A204.1 (cell line): ENCODE data around the gene DBNL.

Source experiments
- FAIRE-seq: peaks from 2 replicates; lab custom pipeline; 2012; peaks lifted over from hg19 to GRCh38; lab: Jason Lieb, UNC

DBNL gene

DNA sequence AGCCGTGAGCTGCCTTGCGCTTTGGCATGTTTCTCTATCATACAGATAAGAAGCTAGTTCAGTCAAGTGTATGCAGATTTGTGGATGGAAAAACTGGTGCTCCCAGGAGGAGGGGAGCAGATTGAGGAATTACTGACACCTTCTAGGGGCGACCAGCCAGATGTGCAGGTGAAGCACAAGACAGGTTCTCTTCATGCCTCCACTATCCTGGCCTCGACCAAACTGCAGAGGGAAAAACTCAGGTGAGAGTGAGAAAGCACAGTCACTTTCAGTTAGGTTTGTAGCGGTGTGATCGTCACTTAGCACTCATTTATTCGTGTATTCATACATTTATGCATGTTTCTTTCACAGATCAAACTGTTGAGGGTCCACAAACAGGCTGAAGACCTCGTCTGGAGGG is 600 bp upstream of the DBNL start:
- no peak for FAIRE-seq

DNA sequence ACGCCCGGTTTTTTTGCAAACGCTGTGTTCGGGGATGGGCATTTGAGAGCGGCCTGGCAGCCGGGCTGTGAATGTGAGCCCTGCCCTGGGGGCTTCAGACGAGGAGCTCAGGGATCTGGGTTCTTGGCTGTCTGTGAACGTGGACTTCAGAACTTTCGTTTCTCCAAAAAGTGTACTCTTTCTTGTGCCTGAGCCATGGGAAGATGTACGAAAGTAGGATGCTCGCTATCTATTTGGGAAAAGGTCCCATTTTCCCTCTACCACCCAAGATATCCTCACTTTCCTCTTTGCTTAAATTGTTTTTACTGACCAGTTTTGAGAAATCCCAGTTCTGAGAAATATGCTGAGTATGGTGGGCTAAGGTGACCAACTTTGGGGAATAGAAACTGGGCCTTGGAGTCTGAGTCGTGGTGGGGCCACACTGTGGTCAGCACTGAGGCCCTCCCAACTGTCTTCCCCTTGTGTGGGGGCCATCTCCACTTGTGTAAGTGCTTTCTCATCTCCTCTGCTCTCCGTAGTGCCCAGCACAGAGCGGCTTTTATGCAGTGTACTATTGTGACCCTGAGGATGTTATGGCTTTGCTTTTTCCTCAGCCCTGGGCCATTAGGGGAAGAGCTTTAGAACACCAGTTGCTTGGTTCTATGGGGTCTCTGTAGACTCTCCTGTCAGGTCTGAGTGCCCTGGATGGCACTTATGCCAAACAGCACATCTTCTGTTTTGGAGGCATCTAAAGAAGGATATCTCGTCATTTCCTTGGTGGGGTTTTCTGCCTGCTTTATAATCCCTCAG is 918 bp downstream of the DBNL start:
- no peak for FAIRE-seq

DNA sequence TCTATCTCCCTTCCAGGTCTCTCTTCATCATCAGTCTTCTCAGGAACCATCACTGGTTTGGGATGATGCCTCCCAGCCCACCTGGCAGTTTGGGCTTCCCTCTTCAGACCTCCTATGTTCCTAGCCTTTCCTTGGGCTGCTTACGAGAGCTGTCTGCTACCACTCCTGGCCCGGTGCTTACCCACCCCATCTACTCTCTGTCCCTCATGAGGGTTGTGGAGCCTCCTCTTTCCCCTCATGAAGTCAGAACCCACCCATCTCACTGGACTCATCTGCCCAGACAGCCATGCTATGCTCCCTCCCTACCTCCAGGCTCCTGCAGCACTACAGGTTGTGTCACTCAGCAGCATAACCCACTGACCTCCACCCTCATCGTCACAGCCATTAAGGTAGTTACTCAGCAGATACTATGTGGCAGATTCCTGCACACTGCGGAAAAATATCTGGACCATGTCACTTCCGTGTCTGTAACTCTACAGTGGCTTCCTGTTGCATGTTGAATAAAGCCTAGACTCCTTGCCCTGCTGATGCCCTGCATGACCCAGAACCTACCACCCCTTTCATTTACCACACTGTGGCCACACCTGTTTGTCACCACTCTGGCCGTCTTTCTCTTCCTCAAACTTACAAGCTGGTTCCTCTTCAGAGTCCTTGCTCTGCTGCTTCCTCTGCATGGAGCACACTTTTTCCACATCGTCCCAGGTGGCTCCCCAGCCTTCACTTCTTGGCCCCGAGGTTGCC is 2.0 kb downstream of the DBNL start:
- no peak for FAIRE-seq

DNA sequence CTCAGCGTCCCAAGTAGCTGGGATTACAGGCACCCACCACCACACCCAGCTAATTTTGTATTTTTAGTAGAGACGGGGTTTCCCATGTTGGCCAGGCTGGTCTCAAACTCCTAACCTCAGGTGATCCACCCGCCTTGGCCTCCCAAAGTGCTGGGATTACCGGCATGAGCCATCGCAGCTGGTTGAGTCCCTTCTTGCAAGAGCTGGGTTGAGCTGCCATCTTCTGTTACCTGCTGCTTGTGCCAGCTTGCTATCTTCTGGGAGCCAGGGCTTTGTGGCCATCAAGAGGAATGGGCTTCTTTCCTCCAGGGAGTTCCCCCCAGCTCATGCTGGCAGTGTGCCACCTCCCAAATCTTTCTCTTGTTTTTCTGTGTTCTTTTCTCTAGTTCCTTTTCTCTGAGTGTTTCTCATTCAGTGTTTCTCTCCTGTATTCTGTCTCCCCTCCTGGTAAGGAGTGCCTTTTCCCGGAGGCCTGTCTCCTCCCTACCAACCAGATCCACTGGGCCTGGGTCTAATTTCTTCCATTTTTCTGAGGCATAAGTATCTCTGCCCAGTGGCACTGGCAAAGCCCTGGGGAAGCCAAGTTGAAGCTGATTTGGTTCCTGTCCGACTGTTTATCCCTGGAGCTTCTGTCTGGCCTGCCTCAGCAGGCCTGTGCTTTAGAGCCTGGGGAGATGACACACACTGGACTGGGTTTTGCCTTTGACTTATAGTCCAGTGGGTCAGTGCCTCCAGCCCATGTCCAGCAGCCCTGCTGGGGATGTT is 3.7 kb downstream of the DBNL start:
- FAIRE-seq = no peak

DNA sequence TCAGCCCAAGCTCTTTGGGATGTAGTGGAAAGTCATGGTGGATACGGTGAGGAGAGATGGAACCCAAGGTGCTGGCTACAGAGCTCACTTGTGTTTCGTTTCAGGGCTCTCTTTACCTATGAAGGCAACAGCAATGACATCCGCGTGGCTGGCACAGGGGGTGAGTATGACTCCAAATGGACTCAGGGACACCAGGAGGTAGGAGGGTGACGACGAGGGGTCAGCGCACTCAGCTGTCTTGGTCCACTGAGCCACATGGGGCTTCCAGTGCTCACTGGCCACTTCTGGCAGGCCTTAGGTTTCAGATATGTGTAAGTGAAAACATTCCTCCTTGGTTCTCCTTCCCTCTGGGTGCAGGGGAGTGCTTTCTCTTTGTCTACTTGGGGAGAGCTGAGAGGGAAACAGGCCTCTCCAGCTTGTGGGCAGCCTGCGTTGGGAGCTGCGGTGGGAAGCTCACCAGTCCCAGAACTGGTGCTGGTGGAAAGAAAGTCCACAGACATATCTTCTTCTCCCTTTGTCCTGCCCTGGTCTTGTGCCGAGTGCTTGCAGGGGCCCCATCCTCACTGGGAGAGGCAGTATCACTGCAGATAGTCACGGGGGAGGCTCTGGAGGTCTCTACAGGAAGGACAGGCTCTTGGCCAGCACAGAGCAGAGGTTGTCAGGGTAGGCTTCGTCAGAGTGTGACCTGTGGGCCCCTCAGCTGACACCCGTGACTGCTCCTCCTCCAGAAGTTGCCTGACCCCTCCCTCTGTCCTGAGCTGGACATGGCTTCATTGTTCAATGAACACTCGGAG is 5.8 kb downstream of the DBNL start:
- no peak for FAIRE-seq

DNA sequence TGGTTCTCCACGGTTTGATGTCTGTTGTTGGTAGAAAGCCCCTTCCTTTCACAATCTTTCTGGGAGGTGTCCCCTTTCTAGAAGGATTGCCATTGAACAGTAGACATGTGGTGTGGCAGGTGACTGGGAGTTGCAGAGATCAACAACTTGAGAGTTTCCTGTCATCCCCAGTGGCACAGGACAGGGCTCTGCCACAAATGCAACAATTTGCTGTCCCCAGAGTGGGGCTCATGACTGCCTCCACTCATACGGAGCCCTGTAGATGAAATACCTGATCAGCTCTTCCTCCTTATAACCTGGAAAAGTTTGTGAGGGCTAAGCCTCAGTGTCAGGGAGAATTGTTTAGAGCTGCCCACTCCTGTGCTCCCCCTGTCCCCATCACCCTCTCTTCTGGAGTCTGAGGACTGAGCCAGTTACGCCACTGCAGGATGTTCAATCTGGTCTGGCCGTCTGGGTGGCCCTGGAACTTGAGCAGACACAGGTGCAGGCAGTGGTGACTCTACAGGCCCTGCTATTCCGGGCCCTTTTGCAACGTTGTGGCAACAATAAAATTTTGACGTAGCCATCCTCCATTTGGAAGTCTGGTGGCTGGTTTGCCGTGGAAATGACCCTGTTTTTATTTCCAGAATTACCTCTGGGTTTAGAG is 6.5 kb downstream of the DBNL start:
- FAIRE-seq = no peak

DNA sequence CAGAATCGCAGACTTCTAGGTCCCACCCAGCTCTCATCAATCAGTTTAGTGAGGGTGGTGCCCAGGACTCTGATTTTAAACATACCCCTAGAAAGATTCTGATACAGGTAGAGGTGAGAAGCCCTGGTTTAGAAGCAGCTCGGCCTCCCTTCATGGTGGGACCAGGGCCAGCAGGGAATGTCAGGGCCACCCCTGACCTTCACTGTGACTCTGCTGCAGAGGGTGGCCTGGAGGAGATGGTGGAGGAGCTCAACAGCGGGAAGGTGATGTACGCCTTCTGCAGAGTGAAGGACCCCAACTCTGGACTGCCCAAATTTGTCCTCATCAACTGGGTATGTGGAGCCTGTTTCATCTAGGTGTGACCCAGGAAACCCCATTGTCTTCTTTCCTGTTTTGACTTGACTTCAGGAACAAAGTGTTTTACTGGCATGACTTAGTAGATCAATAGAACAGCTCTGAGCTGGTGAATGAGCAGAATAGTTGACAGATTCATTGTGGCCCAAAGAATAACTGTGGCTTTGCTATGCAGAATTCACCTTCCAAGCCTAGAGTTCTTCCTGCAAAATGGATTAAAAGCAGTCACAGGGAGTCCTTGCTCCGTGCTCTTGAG is 7.2 kb downstream of the DBNL start:
- no peak for FAIRE-seq

DNA sequence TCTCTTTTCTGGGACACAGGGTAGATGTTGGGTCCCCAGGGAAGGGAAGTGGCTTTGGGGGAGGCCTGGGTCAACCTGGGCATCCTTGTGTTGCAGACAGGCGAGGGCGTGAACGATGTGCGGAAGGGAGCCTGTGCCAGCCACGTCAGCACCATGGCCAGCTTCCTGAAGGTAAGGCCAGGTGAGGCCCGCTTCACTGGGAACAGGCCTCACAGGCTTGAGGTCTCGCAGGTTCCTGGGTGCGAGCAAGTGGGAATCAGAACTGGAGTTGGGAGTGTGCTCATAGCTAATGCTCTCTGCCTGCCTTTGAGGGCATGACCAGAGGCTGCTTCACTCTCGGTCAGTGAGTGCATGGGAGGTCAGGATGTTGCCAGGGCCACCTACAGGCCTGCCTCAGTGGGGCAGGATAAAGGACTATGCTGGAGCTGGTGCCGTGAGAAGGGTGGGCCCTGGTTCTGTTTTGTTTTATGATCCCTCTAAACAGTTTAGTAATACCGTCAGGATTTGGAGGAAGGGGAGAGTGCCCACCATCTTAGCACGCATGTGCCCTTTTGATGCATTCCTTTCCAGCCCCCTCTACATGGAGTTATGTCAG is 8.4 kb downstream of the DBNL start:
- no peak for FAIRE-seq

DNA sequence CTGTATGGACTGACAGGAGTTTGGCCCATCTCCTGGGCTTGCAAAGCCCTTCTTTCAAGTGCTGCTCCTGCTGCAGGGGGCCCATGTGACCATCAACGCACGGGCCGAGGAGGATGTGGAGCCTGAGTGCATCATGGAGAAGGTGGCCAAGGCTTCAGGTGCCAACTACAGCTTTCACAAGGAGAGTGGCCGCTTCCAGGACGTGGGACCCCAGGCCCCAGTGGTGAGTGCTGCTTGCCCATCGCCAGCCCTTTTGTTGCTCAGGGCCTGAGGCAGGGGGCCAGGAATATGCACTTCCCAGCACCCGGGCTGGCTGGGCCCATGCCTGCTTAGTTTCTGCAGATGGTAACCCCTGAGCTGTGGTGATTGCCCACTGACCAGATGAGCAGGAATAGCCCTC is 12.2 kb downstream of the DBNL start:
- no peak for FAIRE-seq

DNA sequence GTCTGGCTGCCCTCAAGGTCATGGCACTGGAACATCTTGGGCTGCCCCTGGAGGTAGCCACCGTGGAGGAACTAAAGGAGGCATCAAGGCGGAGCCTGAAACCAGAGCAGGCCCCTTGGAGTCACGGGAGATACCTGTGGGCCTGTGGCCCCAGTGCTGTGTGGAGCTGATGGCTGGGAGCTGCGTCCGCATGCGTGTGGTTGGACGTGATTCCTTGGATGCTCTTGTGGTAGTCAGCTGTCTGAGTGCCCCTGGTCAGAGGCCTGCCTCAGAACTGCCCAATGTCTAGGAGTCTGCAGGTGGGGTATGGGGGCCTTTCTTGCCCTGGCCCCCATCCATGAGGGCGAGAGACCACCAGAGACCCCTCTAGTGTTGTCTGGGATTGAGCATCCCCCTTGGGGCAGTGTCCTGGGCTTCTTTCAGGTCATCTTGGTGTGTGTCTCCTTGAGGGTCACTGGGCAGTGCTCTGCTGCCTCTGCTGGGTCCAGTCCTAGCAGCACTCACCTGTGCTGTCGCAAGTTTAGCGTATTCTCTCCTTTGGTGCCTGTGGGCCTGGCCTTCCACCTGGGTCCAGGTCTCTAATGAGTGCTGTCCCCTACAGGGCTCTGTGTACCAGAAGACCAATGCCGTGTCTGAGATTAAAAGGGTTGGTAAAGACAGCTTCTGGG is 12.8 kb downstream of the DBNL start:
- no peak for FAIRE-seq

DNA sequence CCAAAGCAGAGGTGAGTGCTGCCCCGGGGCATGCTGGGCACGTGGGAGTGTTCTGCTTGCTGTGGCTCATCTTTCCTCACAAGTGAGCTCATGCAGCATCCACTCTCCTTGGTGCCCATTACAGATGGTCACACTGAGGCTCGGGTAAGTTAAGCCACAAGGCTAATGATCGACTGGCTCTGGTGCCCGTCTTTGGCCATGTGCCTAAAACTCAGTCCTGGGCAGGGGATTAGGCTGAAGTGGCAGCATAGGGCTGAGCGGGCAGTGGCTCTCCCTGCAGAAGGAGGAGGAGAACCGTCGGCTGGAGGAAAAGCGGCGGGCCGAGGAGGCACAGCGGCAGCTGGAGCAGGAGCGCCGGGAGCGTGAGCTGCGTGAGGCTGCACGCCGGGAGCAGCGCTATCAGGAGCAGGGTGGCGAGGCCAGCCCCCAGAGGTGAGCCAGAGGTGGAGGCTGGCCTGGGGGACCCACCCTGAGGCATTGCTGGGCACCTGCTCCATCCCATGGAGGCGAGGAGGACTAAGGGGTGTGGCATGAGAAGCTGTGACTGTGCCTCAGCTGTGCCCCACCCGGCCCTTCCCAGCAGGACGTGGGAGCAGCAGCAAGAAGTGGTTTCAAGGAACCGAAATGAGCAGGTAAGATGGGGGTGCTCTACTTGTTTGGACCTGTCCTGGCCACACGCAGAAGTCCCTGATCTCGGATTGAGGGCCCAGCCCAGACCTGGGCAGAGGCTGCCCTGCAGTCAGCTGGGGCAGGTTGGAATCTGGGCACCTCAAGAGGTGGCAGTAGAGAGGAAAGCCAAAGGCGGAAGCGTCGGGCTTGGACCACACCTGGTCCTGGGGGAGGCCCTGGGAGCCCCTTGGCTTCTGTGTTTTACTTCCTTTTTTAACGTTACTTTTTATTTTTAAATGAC is 13.6 kb downstream of the DBNL start:
- no peak for FAIRE-seq

DNA sequence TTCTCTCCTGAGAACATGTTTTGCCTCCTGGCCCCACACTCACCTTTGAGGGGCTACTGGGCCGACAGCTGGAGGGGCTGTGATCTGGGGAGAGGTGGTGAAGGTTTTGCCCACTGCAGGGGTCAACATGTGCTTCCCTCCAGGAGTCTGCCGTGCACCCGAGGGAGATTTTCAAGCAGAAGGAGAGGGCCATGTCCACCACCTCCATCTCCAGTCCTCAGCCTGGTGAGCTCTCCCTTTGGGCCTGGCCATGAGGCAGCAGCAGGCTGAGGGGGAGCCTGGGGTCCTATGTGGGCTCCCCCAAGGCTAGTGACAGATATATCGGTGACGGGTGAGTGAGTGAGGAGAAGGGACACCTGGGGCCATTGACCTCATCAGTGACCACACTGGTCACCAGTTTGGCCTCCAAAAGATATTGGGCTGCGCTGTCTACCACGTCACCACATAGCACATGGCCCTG is 14.3 kb downstream of the DBNL start:
- no peak for FAIRE-seq

DNA sequence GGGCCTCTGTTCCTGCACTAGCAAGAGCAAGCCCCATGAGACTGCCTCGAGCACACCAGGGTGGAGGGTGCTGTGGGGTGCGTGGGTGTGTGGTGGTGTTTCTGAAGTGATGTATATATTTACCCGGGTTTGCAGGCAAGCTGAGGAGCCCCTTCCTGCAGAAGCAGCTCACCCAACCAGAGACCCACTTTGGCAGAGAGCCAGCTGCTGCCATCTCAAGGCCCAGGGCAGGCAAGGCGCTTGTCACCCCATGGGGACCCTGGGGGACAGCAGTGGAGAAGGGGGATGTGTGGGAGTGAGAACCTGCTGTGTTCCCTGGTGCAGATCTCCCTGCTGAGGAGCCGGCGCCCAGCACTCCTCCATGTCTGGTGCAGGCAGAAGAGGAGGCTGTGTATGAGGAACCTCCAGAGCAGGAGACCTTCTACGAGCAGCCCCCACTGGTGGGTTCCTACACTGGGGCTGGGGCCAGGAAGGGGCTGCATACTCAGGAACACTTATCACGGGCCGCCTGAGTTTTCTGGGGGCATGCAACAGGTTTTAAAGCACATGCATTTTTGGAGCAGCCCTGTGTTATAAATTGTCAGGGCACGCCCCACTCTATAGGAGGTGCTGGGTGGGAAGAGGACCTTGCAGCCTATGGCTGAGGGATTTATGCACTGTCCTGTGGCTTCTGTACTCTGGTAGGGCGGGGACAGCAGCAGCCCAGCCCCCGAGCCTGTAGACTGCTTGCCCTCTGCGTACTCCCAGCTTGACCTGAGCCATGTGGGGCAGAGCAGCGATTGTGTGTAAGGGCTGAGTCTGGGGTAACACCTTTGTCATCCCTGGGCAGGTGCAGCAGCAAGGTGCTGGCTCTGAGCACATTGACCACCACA is 15.0 kb downstream of the DBNL start:
- no peak for FAIRE-seq

DNA sequence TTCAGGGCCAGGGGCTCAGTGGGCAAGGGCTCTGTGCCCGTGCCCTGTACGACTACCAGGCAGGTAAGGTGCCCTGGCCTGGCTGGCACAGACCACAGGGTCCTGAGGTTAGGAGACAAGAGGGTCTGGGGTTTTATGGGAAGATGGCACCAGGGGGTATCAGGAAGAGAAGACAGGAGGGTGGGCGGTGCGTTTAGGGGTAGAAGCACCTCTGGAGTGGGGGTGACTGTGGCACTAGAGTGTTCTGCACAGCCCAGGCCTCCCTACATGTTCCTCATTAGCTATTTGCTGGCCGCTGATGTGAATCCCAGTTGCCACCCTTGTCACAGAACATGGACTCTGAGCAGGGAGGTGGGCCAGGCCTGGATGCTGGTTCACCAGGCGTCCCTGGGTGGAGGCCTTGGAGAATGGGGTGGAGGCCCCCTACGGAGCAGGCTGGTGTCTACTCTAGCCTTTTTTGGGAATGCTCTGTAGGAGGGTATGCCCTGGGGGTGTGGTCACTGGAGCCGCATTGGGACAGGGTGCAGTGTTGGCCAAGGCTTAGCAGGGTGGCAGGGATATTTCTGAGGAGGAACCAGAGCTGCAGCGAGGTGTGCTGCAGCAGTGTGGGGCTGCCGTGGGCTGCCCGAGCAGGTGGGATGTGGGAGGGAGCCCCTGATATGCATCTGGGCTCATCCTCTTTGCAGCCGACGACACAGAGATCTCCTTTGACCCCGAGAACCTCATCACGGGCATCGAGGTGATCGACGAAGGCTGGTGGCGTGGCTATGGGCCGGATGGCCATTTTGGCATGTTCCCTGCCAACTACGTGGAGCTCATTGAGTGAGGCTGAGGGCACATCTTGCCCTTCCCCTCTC is 15.8 kb downstream of the DBNL start:
- no peak for FAIRE-seq

DNA sequence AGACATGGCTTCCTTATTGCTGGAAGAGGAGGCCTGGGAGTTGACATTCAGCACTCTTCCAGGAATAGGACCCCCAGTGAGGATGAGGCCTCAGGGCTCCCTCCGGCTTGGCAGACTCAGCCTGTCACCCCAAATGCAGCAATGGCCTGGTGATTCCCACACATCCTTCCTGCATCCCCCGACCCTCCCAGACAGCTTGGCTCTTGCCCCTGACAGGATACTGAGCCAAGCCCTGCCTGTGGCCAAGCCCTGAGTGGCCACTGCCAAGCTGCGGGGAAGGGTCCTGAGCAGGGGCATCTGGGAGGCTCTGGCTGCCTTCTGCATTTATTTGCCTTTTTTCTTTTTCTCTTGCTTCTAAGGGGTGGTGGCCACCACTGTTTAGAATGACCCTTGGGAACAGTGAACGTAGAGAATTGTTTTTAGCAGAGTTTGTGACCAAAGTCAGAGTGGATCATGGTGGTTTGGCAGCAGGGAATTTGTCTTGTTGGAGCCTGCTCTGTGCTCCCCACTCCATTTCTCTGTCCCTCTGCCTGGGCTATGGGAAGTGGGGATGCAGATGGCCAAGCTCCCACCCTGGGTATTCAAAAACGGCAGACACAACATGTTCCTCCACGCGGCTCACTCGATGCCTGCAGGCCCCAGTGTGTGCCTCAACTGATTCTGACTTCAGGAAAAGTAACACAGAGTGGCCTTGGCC is 16.6 kb downstream of the DBNL start:
- FAIRE-seq = no peak

DNA sequence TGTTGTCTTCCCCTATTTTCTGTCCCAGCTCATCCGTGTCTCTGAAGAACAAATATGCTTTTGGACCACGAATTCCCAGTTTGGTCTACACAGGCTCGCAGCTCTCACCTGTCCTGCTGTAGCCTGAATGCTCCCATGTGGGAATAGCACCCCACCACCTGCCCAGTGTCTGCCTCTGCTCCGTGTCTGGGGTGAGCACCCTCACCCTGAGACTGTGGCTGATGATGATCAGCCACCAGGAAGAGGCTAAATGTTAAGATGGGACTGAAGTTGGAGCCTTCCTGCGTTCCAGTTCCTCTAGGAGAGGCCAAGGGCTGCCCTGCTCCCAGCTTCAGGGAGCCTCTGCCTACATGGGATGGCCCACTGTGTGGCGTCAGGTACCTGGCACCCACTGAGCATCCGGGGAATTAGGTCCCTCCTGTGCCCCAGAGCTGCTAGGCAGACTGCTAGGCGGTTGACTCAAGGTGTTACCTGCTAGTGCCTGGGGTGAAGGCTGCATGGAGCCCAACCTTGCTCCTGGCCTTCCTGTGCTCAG is 17.2 kb downstream of the DBNL start:
- FAIRE-seq = no peak
